Erythroblast (primary cell): ENCODE measurements around the gene TAL1.
"Not testable (repeated sequence)": the region's sequence is repeated elsewhere in the genome, so short reads cannot be mapped to it uniquely, and the experiment has no call there.

Experiments
- DNase-seq, 2 experiments: peaks; one replicate each; lab custom pipeline; 2025; lab: John Stamatoyannopoulos, UW
- GATA1 ChIP-seq: IDR thresholded peaks from 2 replicates; pipeline ENCODE4 v1.6.1; 2011; ENCODE audit warnings: low read depth, mild to moderate bottlenecking, control low read depth, low read length, moderate library complexity
- POLR2A ChIP-seq: IDR thresholded peaks from 2 replicates; pipeline ENCODE4 v1.6.1; 2011; ENCODE audit warnings: mild to moderate bottlenecking, low read length

TAL1 gene

GRCh38 chr1:47232187-47232874 is at the start of gene TAL1:
Gene TAL1 (minus strand): TSS chr1:47232225. CDS start chr1:47225888, 6,337 bp downstream.
- TF ChIP-seq POLR2A (peak; percentile 83), GATA1 (peak; percentile 94)
- peak; percentile 98 for DNase-seq

- peak; percentile 31 to 60 for DNase-seq
- TF ChIP-seq POLR2A (no peak), GATA1 (no peak)
Measured at GRCh38 chr1:47280142-47280541, 48.1 kb upstream of the TAL1 start.

- no peak for TF ChIP-seq POLR2A
- TF ChIP-seq GATA1: no peak
Measured at GRCh38 chr1:47276850-47277249, 44.8 kb upstream of the TAL1 start.

GRCh38 chr1:47275811-47276210 is 43.8 kb upstream of the TAL1 start:
- not testable (repeated sequence) for DNase-seq

More at GRCh38 chr1:47276850-47277249, 44.8 kb upstream of the TAL1 start:
- no peak for DNase-seq

- DNase-seq: not testable (repeated sequence)
Measured at GRCh38 chr1:47265529-47265928, 33.5 kb upstream of the TAL1 start.

- DNase-seq: peak; percentile 83 to 91
- TF ChIP-seq POLR2A (no peak), GATA1 (no peak)
Measured at GRCh38 chr1:47262787-47263413, 30.9 kb upstream of the TAL1 start.

- no peak for TF ChIP-seq GATA1
- TF ChIP-seq POLR2A: no peak
- DNase-seq: peak; percentile 29 to 69
Measured at GRCh38 chr1:47257224-47257623, 25.2 kb upstream of the TAL1 start.

GRCh38 chr1:47252795-47253194 is 20.8 kb upstream of the TAL1 start:
- no peak for TF ChIP-seq POLR2A
- TF ChIP-seq GATA1: no peak
- no peak for DNase-seq

- no peak for TF ChIP-seq POLR2A
- no peak for TF ChIP-seq GATA1
Measured at GRCh38 chr1:47252369-47252768, 20.3 kb upstream of the TAL1 start.

GRCh38 chr1:47249755-47250154 is 17.7 kb upstream of the TAL1 start:
- no peak for DNase-seq
- no peak for TF ChIP-seq POLR2A

More at GRCh38 chr1:47252369-47252768, 20.3 kb upstream of the TAL1 start:
- no peak for DNase-seq

- DNase-seq: no peak
- TF ChIP-seq GATA1: no peak
Measured at GRCh38 chr1:47244339-47244862, 12.4 kb upstream of the TAL1 start.

GRCh38 chr1:47243910-47244309 is 11.9 kb upstream of the TAL1 start:
- no peak for TF ChIP-seq POLR2A
- DNase-seq: no peak

GRCh38 chr1:47241114-47242113 is 9.4 kb upstream of the TAL1 start:
- TF ChIP-seq GATA1 (no peak), POLR2A (peak; percentile 35)
- peak; percentile 75 to 79 for DNase-seq
